ENCODE measurements around the gene PANK4.
"Not testable (repeated sequence)": the region's sequence is repeated elsewhere in the genome, so short reads cannot be mapped to it uniquely, and the experiment has no call there.

Gene PANK4

GRCh38 chr1:2460996-2461751, 65.2 kb downstream of the PANK4 start:
- TF ChIP-seq CTCF (conservative IDR thresholded peaks at IDR 0.05; ENCODE audit: low read length), result no peak
- no peak overlapping the region for H3K4me3 ChIP-seq (ENCODE audit: low read length)
- no peak for DNase-seq (ENCODE audit: low read depth)

- DNase-seq (ENCODE audit: low read depth), result no peak
- TF ChIP-seq CTCF (conservative IDR thresholded peaks at IDR 0.05; ENCODE audit: low read length), result no peak
- no peak overlapping the region for H3K4me3 ChIP-seq (ENCODE audit: low read length)
Measured at GRCh38 chr1:2460203-2460602, 66.2 kb downstream of the PANK4 start.

- H3K4me3 ChIP-seq (ENCODE audit: low read length), result no peak overlapping the region
- TF ChIP-seq CTCF (conservative IDR thresholded peaks at IDR 0.05; ENCODE audit: low read length), result no peak
- no peak for DNase-seq (ENCODE audit: low read depth)
Measured at GRCh38 chr1:2459757-2460156, 66.6 kb downstream of the PANK4 start.

DNA sequence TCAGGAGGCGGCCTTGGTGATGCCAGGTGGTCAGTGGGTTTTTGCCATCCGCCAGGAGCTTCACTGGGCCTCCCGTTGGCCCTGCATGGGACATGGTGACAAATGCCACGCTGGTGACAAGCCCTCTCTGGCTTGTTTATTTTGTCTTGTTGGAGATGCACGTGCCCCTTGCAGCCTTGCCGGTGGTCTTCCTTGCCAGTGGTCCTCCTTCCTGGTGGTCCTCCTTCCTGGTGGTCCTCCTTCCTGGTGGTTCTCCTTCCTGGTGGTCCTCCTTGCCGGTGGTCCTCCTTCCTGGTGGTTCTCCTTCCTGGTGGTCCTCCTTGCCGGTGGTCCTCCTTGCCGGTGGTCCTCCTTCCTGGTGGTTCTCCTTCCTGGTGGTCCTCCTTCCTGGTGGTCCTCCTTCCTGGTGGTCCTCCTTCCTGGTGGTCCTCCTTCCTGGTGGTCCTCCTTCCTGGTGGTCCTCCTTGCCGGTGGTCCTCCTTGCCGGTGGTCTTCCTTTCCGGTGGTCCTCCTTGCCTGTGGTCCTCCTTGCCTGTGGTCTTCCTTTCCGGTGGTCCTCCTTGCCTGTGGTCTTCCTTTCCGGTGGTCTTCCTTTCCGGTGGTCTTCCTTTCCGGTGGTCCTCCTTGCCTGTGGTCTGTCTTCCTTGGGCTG, 67.2 kb downstream of the PANK4 start:
- not testable (repeated sequence) for DNase-seq (ENCODE audit: low read depth); H3K4me3 ChIP-seq (ENCODE audit: low read length)

DNA sequence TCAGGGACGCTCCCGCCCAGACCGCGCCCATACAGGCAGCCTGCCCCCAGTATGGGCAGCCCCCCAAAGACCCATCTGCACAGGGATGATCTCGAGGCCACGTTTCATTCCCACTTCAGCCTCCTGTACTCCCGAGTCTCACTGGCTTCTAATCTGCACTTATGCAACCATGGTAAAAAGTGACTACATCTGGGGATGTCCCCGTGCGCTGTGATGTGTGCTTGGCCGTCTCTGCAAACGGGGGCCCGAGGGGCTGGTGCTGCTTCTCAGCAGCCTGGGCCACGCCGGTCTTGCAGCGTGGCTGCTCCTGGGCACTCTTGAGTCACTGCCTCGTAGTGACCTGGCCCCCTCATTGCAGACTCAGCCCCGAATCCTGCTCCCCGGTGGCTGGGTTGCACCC, 67.7 kb downstream of the PANK4 start:
- H3K4me3 ChIP-seq (ENCODE audit: low read length), result no peak overlapping the region
- no peak for DNase-seq (ENCODE audit: low read depth)
- TF ChIP-seq CTCF (conservative IDR thresholded peaks at IDR 0.05; ENCODE audit: low read length), result no peak
